Stimulated activated naive CD8-positive, alpha-beta T cell treated with anti-CD3 and anti-CD28 coated beads, Interleukin-15, amount 100 ng/mL, for 72 hours (primary cell): ENCODE data around the gene SLC15A4.
A peak's percentile ranks its signal among the peaks of the same experiment; 100 is the strongest.

Experiments used
- ATAC-seq: fragments of 150-1000 bp; cut with Tn5 transposase; 2 replicates; pipeline ENCODE4 v1.10.0; 2021; ENCODE audit warnings: mild to moderate bottlenecking, moderate library complexity
- DNase-seq, 2 donors: peaks; one replicate each; pipeline ENCODE4 v3.0.0; 2021 to 2022
- H3K27ac Mint-ChIP-seq, 2 donors: one replicate each; pipeline ENCODE4 v1.8.0; 2022; ENCODE audit warnings: mild to moderate bottlenecking in 2 of 2, mixed read lengths in 2 of 2, moderate library complexity in 2 of 2
- H3K27me3 Mint-ChIP-seq: one replicate; pipeline ENCODE4 v1.8.0; 2022; ENCODE audit warnings: mixed read lengths
- H3K4me1 Mint-ChIP-seq: one replicate; pipeline ENCODE4 v1.8.0; 2022; ENCODE audit warnings: mild to moderate bottlenecking, mixed read lengths
- H3K4me3 Mint-ChIP-seq, 2 donors: one replicate each; pipeline ENCODE4 v1.8.0; 2022; ENCODE audit warnings: mild to moderate bottlenecking in 2 of 2, mixed read lengths in 2 of 2, moderate library complexity in 1 of 2
- H3K9me3 Mint-ChIP-seq, 2 donors: one replicate each; pipeline ENCODE4 v1.8.0; 2022; ENCODE audit warnings: mixed read lengths in 2 of 2

SLC15A4 gene

DNA sequence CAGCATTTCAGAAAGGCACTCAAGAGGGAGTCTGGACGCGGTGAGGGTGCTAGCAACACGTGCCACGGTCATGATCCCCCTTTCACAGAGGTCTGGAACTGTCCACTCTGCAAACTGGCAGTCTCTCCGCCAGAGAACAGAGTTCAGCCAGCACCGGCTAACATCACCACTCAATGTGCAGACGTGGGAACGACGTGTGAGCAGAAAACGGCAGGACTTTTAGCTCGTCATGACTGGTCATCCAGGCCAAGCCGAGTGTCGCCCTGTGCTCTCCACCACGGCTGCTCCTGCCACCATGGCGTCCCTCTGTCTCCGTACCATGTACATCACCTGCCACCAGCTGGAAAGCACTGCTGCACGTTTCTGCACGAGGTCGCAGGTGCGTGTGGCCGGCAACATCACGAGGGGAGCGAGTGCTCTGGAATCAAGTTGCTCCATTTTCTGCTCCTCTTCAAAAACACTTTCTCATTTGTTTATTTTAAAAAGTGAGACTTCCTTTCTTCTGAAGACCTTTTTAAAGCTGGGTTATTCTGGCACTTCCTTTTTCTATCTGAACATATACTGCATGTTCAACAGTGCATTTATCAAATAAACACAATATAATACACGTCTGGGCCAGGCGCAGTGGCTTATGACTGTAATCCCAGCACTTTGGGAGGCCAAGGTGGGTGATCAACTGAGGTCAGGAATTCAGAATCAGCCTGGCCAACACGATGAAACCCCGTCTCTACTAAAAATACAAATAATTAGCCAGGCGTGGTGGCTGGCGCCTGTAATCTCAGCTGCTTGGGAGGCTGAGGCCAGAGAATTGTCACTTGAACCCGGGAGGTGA is 28.0 kb downstream of the SLC15A4 start:
- no peak for ATAC-seq

GRCh38 chr12:128794661-128795529 is 28.9 kb downstream of the SLC15A4 start:
- no peaks in the 10 kb centered on the region for H3K27me3 Mint-ChIP-seq
- no peak for DNase-seq
- H3K9me3 Mint-ChIP-seq: no peaks in the 10 kb centered on the region
- H3K4me1 Mint-ChIP-seq: peaks cover 57% of the 10 kb centered on the region
- ATAC-seq: no peak
- H3K4me3 Mint-ChIP-seq: no peak overlapping the region
- peak overlapping the region; percentile 47 to 67 for H3K27ac Mint-ChIP-seq

More for the DNA sequence above, 28.0 kb downstream of the SLC15A4 start:
- Mint-ChIP-seq H3K4me3 (no peak overlapping the region), H3K27ac (peak overlapping the region in 1 of 2 donors; percentile 67), H3K9me3 (no peaks in the 10 kb centered on the region), H3K4me1 (peaks cover 57% of the 10 kb centered on the region), H3K27me3 (no peaks in the 10 kb centered on the region)
- DNase-seq: no peak

DNA sequence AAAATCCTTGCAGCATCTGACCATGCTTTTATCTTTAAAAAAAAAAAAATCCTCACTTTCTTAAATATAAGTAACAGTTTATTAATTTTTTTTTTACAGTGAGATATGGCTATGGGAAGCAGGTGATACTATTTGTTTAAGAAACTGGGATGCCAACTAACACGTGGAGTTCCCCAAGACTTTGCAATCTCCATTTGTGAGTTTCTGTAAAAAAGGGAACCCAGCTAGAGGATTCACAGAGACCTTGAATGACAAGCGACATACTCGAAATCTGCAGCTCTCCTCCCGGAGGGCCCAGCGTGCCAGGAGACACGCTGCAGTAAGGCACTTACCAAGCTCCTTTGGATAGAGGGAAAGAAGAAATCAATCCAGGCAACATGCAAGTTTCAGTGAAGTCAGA is 30.1 kb downstream of the SLC15A4 start:
- Mint-ChIP-seq H3K9me3 (no peaks in the 10 kb centered on the region), H3K4me3 (no peak overlapping the region), H3K4me1 (peaks cover 57% of the 10 kb centered on the region), H3K27me3 (no peaks in the 10 kb centered on the region), H3K27ac (peak overlapping the region in 1 of 2 donors; percentile 31)
- no peak for ATAC-seq
- no peak for DNase-seq

- ATAC-seq (no peak), DNase-seq (no peak)
- H3K27ac Mint-ChIP-seq: no peak overlapping the region
- no peaks in the 10 kb centered on the region for H3K9me3 Mint-ChIP-seq
- H3K27me3 Mint-ChIP-seq: no peaks in the 10 kb centered on the region
- no peak overlapping the region for H3K4me3 Mint-ChIP-seq
- H3K4me1 Mint-ChIP-seq: peaks cover 55% of the 10 kb centered on the region
Observed at GRCh38 chr12:128792881-128793280, 30.9 kb downstream of the SLC15A4 start.

DNA sequence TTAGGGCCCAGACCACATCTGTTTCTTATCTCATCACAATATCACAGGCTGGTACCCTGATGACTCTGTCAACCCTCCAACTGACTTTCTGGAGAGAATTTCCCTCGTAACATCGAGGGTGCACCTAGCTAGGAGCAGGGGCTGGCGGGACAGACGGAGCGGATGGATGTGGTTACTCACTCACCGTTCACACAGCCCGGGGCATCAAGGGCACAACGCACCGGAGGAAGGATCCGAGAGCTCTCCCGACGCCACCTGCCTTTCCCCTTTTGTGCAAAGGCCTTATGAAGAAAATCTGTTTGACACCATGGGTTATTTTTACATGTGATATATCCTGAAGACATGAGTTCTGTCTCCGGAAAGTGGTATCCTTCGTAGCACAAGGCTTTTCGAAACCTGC is 31.4 kb downstream of the SLC15A4 start:
- no peak for DNase-seq
- ATAC-seq: no peak
- Mint-ChIP-seq H3K27ac (peak overlapping the region in 1 of 2 donors; percentile 52), H3K9me3 (no peaks in the 10 kb centered on the region), H3K4me1 (peaks cover 52% of the 10 kb centered on the region), H3K27me3 (no peaks in the 10 kb centered on the region), H3K4me3 (no peak overlapping the region)

- DNase-seq: no peak
- Mint-ChIP-seq H3K9me3 (no peaks in the 10 kb centered on the region), H3K4me1 (peaks cover 45% of the 10 kb centered on the region), H3K27me3 (no peaks in the 10 kb centered on the region), H3K4me3 (no peak overlapping the region), H3K27ac (peak overlapping the region; percentile 52 to 63)
- ATAC-seq: peak; percentile 30
Observed at GRCh38 chr12:128791395-128792322, 32.1 kb downstream of the SLC15A4 start.

DNA sequence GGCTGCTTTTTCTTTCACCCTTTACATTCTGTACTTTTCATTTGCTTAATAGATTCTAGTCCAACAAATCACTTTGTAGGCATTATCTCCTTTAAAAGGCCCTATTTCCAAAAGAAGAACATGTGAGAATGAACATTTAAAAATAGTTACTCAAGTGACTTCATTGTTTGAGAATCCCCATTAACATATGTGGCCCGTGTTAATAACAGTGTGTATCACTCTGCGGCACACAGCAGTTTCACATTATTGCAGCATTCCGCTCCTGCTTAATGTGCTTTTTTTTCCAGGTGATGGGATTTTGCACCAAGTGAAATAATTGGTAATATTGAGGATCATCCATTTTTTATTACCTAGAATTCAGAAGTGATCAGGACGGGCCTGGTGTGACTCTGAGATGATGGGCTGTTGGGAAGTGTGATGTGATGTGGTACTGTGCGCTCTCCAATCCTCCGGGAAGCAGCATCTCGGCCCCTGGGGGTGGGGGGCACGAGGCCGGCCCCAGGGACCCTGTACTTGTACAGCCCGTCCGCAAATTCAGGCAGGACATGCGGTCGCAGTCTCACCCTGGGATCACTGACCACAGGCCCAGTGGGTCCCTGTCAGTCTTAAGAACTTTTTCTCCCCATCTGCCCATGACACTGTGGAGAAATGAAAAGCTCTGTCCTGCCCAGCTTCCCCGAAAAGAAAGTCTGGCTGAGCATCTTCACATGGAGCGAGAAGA is 32.9 kb downstream of the SLC15A4 start:
- ATAC-seq (no peak), DNase-seq (no peak)
- Mint-ChIP-seq H3K4me1 (peaks cover 37% of the 10 kb centered on the region), H3K4me3 (no peak overlapping the region), H3K9me3 (no peaks in the 10 kb centered on the region), H3K27me3 (no peaks in the 10 kb centered on the region), H3K27ac (no peak overlapping the region)

GRCh38 chr12:128790221-128790620 is 33.5 kb downstream of the SLC15A4 start:
- Mint-ChIP-seq H3K27ac (no peak overlapping the region), H3K9me3 (no peaks in the 10 kb centered on the region), H3K4me1 (peaks cover 31% of the 10 kb centered on the region), H3K27me3 (no peaks in the 10 kb centered on the region), H3K4me3 (no peak overlapping the region)
- ATAC-seq (no peak), DNase-seq (no peak)

GRCh38 chr12:128789356-128789929 is 34.3 kb downstream of the SLC15A4 start:
- Mint-ChIP-seq H3K9me3 (no peaks in the 10 kb centered on the region), H3K27me3 (no peaks in the 10 kb centered on the region), H3K4me1 (peaks cover 25% of the 10 kb centered on the region), H3K4me3 (no peak overlapping the region), H3K27ac (no peak overlapping the region)
- DNase-seq (no peak), ATAC-seq (no peak)

DNA sequence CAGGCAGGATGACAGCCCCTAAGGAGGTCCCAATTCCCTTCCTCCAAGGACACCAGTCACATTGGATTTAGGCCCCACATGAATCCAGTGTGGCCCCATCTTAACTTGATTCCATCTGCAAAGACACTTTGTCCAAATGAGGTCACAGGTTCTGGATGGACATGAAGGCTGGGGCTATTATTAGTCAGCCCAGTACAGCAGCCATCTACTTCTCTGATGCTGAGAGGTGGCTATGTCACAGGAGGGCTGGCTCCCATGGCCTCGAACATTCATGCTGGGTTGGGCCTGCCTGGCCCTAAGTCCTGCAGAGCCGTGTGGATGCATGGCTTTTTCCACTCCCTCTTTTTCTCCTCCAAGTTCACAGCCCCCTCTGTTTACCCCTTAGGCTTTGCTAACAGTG is 35.9 kb downstream of the SLC15A4 start:
- DNase-seq (no peak), ATAC-seq (no peak)
- H3K9me3 Mint-ChIP-seq: no peaks in the 10 kb centered on the region
- no peak overlapping the region for H3K27ac Mint-ChIP-seq
- H3K4me1 Mint-ChIP-seq: peaks cover 32% of the 10 kb centered on the region
- no peaks in the 10 kb centered on the region for H3K27me3 Mint-ChIP-seq
- H3K4me3 Mint-ChIP-seq: no peak overlapping the region

GRCh38 chr12:128786741-128787391 is 36.9 kb downstream of the SLC15A4 start:
- H3K4me1 Mint-ChIP-seq: peaks cover 28% of the 10 kb centered on the region
- no peak for ATAC-seq

DNA sequence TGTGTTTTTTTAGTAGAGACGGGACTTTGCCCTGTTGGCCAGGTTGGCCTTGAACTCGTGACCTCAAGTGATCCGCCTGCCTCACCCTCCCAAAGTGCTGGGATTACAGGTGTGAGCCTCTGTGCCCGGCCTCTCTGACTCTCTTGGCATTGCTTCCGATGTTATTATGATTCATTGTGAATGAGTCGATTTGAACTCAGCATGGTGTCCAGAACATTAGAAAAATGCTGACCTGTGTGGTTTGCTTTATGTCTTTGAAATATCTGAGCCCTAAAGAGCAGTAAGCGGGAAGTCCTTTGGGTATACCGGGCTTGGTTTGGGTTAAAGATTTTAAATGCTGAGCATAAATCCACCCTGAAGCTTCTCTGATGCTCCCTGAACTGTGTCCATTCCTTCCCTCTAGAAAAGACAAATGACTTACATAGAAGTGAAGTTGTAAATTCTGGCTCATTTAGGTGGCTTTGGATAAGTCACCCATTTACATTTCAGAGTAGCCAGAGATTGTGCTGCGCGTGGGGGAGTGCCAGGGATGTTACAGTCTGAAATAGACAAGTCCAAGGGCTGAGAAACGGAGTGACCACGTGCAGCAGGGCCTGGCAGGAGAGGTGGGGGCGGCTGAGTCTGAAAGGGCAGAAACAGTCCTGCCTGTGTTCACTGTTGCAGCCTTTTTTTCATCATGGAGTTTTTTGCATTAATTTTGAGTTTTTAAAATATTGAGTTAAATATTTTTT is 39.6 kb downstream of the SLC15A4 start:
- Mint-ChIP-seq H3K27me3 (peaks cover 6% of the 10 kb centered on the region), H3K27ac (peak overlapping the region in 1 of 2 donors; percentile 34), H3K4me3 (peak overlapping the region in 1 of 2 donors; percentile 15), H3K4me1 (peaks cover 23% of the 10 kb centered on the region), H3K9me3 (no peaks in the 10 kb centered on the region)
- ATAC-seq (no peak), DNase-seq (no peak)

More at GRCh38 chr12:128786741-128787391, 36.9 kb downstream of the SLC15A4 start:
- Mint-ChIP-seq H3K27ac (no peak overlapping the region), H3K4me3 (no peak overlapping the region), H3K27me3 (peaks cover 5% of the 10 kb centered on the region), H3K9me3 (no peaks in the 10 kb centered on the region)
- no peak for DNase-seq

DNA sequence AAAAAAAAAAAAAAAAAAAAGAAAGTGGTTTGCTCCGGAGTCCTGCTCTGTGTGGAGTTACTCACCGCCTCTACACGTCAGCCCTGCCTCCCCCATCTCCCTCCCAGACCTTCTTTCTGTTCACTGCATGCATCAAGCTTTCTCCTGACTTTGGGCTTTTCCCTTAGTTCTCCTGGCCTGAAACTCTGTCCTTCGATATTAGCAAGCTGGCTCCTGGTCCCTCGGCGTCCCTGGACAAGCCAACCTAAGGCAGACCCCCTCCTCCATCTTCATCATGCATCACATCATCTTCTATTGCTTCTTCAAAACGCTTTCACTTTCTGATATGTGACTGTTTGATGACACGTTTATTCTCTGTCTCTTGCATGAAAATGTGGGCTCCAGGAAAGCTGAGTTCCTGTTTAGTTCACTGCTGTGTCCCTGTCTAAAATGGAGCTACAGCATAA is 40.6 kb downstream of the SLC15A4 start:
- Mint-ChIP-seq H3K9me3 (no peaks in the 10 kb centered on the region), H3K27me3 (peaks cover 6% of the 10 kb centered on the region), H3K4me1 (peaks cover 23% of the 10 kb centered on the region), H3K4me3 (peak overlapping the region; percentile 86 to 90), H3K27ac (peak overlapping the region; percentile 91 to 94)
- ATAC-seq (peak; percentile 84), DNase-seq (peak; percentile 23 to 35)
